ENCODE data around the gene CLEC16A.

Gene CLEC16A

GRCh38 chr16:11151885-11152629 lies 207.7 kb downstream of the CLEC16A start:
- peak in 1 of 51 donors; percentile 7 for DNase-seq

GRCh38 chr16:11152677-11153331 lies 208.4 kb downstream of the CLEC16A start:
- no peak for DNase-seq

GRCh38 chr16:11155284-11155806 lies 211.0 kb downstream of the CLEC16A start:
- no peak for DNase-seq

GRCh38 chr16:11156401-11156800 lies 212.0 kb downstream of the CLEC16A start:
- no peak for DNase-seq

GRCh38 chr16:11157143-11157542 lies 212.8 kb downstream of the CLEC16A start:
- DNase-seq = no peak

GRCh38 chr16:11158018-11158417 lies 213.7 kb downstream of the CLEC16A start:
- DNase-seq = no peak

GRCh38 chr16:11159282-11159681 lies 214.9 kb downstream of the CLEC16A start:
- DNase-seq = no peak

GRCh38 chr16:11160676-11161115 lies 216.3 kb downstream of the CLEC16A start:
- no peak for DNase-seq

GRCh38 chr16:11161439-11161838 lies 217.1 kb downstream of the CLEC16A start:
- DNase-seq = no peak

- DNase-seq = no peak
Observed at GRCh38 chr16:11161974-11162373, 217.6 kb downstream of the CLEC16A start.

GRCh38 chr16:11162586-11163268 lies 218.4 kb downstream of the CLEC16A start:
- no peak for DNase-seq

GRCh38 chr16:11163761-11164261 lies 219.4 kb downstream of the CLEC16A start:
- DNase-seq = no peak

- peak in 7 of 51 donors; percentile 12 to 23 (median 14) for DNase-seq
Observed at GRCh38 chr16:11164482-11165270, 220.3 kb downstream of the CLEC16A start.

GRCh38 chr16:11165349-11165748 lies 221.0 kb downstream of the CLEC16A start:
- DNase-seq = no peak

- DNase-seq = no peak
Observed at GRCh38 chr16:11165894-11166665, 221.7 kb downstream of the CLEC16A start.

GRCh38 chr16:11167581-11167980 lies 223.2 kb downstream of the CLEC16A start:
- DNase-seq = no peak

- DNase-seq = no peak
Observed at GRCh38 chr16:11168386-11169051, 224.2 kb downstream of the CLEC16A start.

- DNase-seq = no peak
Observed at GRCh38 chr16:11169641-11170040, 225.3 kb downstream of the CLEC16A start.

- no peak for DNase-seq
Observed at GRCh38 chr16:11170201-11170600, 225.8 kb downstream of the CLEC16A start.

Data from hypothalamus (tissue), 51 donors.